ENCODE data around the gene CCDC85C. TPM values are rescaled to one million over a fixed set of nuclear protein-coding genes. Genes with fewer than 3 reads are reported as not detected.

The CCDC85C gene
- polyA plus RNA-seq, 3 donors = 23.7 to 27.9 (median 25.4) TPM

GRCh38 chr14:99609245-99610170 is 5.5 kb upstream of the CCDC85C start:
- no peak for DNase-seq (ENCODE audit: low read depth in 3 of 3, low spot score in 2 of 3)

- DNase-seq (ENCODE audit: low read depth in 3 of 3, low spot score in 2 of 3) = no peak
These were observed 4.6 kb upstream of the CCDC85C start for GRCh38 chr14:99608591-99608990.

- DNase-seq (ENCODE audit: low read depth in 3 of 3, low spot score in 2 of 3) = no peak
These were observed 2.4 kb upstream of the CCDC85C start for GRCh38 chr14:99606359-99606758.

GRCh38 chr14:99605299-99605961 is 1.4 kb upstream of the CCDC85C start:
- DNase-seq (ENCODE audit: low read depth in 3 of 3, low spot score in 2 of 3) = no peak

- no peak for DNase-seq (ENCODE audit: low read depth in 3 of 3, low spot score in 2 of 3)
These were observed 825 bp upstream of the CCDC85C start for GRCh38 chr14:99604766-99605298.

GRCh38 chr14:99604278-99604765 is 315 bp upstream of the CCDC85C start:
- peak in 2 of 3 donors; percentile 88 to 91 for DNase-seq (ENCODE audit: low read depth in 3 of 3, low spot score in 2 of 3)

- no peak for DNase-seq (ENCODE audit: low read depth in 3 of 3, low spot score in 2 of 3)
These were observed 1.1 kb downstream of the CCDC85C start for GRCh38 chr14:99602788-99603415.

- DNase-seq (ENCODE audit: low read depth in 3 of 3, low spot score in 2 of 3) = no peak
These were observed 1.8 kb downstream of the CCDC85C start for GRCh38 chr14:99602054-99602787.

GRCh38 chr14:99601361-99601831 is 2.6 kb downstream of the CCDC85C start:
- DNase-seq (ENCODE audit: low read depth in 3 of 3, low spot score in 2 of 3) = no peak

GRCh38 chr14:99600232-99600888 is 3.6 kb downstream of the CCDC85C start:
- DNase-seq (ENCODE audit: low read depth in 3 of 3, low spot score in 2 of 3) = no peak

- no peak for DNase-seq (ENCODE audit: low read depth in 3 of 3, low spot score in 2 of 3)
These were observed 4.6 kb downstream of the CCDC85C start for GRCh38 chr14:99599393-99599792.

GRCh38 chr14:99598774-99599173 is 5.2 kb downstream of the CCDC85C start:
- DNase-seq (ENCODE audit: low read depth in 3 of 3, low spot score in 2 of 3) = no peak

- no peak for DNase-seq (ENCODE audit: low read depth in 3 of 3, low spot score in 2 of 3)
These were observed 6.0 kb downstream of the CCDC85C start for GRCh38 chr14:99597911-99598600.

- no peak for DNase-seq (ENCODE audit: low read depth in 3 of 3, low spot score in 2 of 3)
These were observed 7.2 kb downstream of the CCDC85C start for GRCh38 chr14:99596772-99597171.

- no peak for DNase-seq (ENCODE audit: low read depth in 3 of 3, low spot score in 2 of 3)
These were observed 7.9 kb downstream of the CCDC85C start for GRCh38 chr14:99596071-99596627.

- no peak for DNase-seq (ENCODE audit: low read depth in 3 of 3, low spot score in 2 of 3)
These were observed 8.5 kb downstream of the CCDC85C start for GRCh38 chr14:99595524-99595923.

- no peak for DNase-seq (ENCODE audit: low read depth in 3 of 3, low spot score in 2 of 3)
These were observed 9.0 kb downstream of the CCDC85C start for GRCh38 chr14:99595034-99595433.

- no peak for DNase-seq (ENCODE audit: low read depth in 3 of 3, low spot score in 2 of 3)
These were observed 9.8 kb downstream of the CCDC85C start for GRCh38 chr14:99593971-99594841.

Data from right renal cortex interstitium (tissue), 3 donors.